H1 (cell line): ENCODE measurements around the gene P4HB. TPM values are rescaled to one million over a fixed set of nuclear protein-coding genes. Genes with fewer than 3 reads are reported as not detected.
A peak's percentile ranks its signal among the peaks of the same experiment; 100 is the strongest.

Source experiments
- CTCF ChIA-PET: fragments of 300-600 bp; sonication (Branson Sonifier 250); formaldehyde crosslinking; loops from one replicate; lab custom pipeline; 2021; ENCODE audit not compliant: partially characterized antibody; lab: Charles Lee
- POLR2A ChIA-PET: fragments of 300-600 bp; sonication (Branson Sonifier 250); formaldehyde crosslinking; loops from one replicate; lab custom pipeline; 2021; ENCODE audit warnings: inconsistent platforms; ENCODE audit not compliant: partially characterized antibody; lab: Charles Lee
- DNase-seq, 2 experiments: peaks; one replicate each; pipeline versions ENCODE4 v3.0.0 to v3.0.0-alpha.2; 2010 to 2022; ENCODE audit warnings: low spot score in 2 of 2, low read depth in 1 of 2, mixed read lengths in 1 of 2
- FAIRE-seq: peaks from 2 replicates; lab custom pipeline; 2011; peaks lifted over from hg19 to GRCh38; lab: Jason Lieb, UNC
- H2AFZ ChIP-seq: 2 replicates; pipeline ENCODE4 v1.8.1; 2012; ENCODE audit warnings: low read length, inconsistent platforms
- H2AK5ac ChIP-seq: 2 replicates; pipeline ENCODE4 v1.6.1; 2013; ENCODE audit warnings: low read depth, low read length
- H2BK120ac ChIP-seq: replicated peaks from 2 replicates; pipeline ENCODE3; 2013; ENCODE audit warnings: low read depth, low read length, inconsistent platforms
- H2BK12ac ChIP-seq: 2 replicates; pipeline ENCODE4 v1.6.1; 2013; ENCODE audit warnings: low read depth, low read length
- H2BK15ac ChIP-seq: 2 replicates; pipeline ENCODE4 v1.6.1; 2013; ENCODE audit warnings: low read length
- H2BK20ac ChIP-seq: 2 replicates; pipeline ENCODE4 v1.6.1; 2013; ENCODE audit warnings: low read length
- H2BK5ac ChIP-seq: 2 replicates; pipeline ENCODE4 v1.6.1; 2013; ENCODE audit warnings: low read depth, low read length
- H3K14ac ChIP-seq: 2 replicates; pipeline ENCODE4 v1.6.1; 2013; ENCODE audit warnings: inconsistent platforms; ENCODE audit not compliant: insufficient read length
- H3K18ac ChIP-seq: 2 replicates; pipeline ENCODE4 v1.6.1; 2013; ENCODE audit warnings: low read length; ENCODE audit errors: extremely low read depth
- H3K23ac ChIP-seq: 2 replicates; pipeline ENCODE4 v1.6.1; 2013; ENCODE audit warnings: inconsistent platforms; ENCODE audit not compliant: insufficient read length
- H3K23me2 ChIP-seq: 2 replicates; pipeline ENCODE4 v1.6.1; 2013; ENCODE audit warnings: low read depth, low read length
- H3K27ac ChIP-seq: 2 replicates; pipeline ENCODE4 v1.6.1; 2011; ENCODE audit warnings: low read depth, low read length, inconsistent platforms
- H3K27me3 ChIP-seq, 4 experiments: replicated peaks in 1 of 4; 1 replicate in 1 of 4; 2 replicates in 3 of 4; pipeline versions ENCODE4 v1.6.1 to v1.8.1; 2011 to 2013; ENCODE audit warnings: low read length in 3 of 4, mild to moderate bottlenecking in 3 of 4, inconsistent platforms in 2 of 4, mixed read lengths in 2 of 4, moderate library complexity in 1 of 4; ENCODE audit not compliant: control insufficient read depth in 3 of 4, insufficient read depth in 3 of 4; ENCODE audit errors: extremely low read depth in 1 of 4
- H3K36me3 ChIP-seq, 4 experiments: 2 replicates each; pipeline versions ENCODE4 v1.6.1 to v1.8.1; 2011 to 2013; ENCODE audit warnings: mild to moderate bottlenecking in 4 of 4, low read length in 3 of 4, moderate library complexity in 2 of 4, control low read depth in 1 of 4, inconsistent platforms in 1 of 4; ENCODE audit not compliant: insufficient read depth in 4 of 4, control insufficient read depth in 2 of 4
- H3K4ac ChIP-seq: replicated peaks from 2 replicates; pipeline ENCODE3; 2013; ENCODE audit warnings: low read length, low read depth, mixed read lengths, inconsistent platforms; ENCODE audit not compliant: insufficient read length
- H3K4me1 ChIP-seq, 4 experiments: replicated peaks in 1 of 4; 1 replicate in 1 of 4; 2 replicates in 3 of 4; pipeline versions ENCODE4 v1.6.1 to v1.8.1; 2011 to 2013; ENCODE audit warnings: low read length in 3 of 4, inconsistent platforms in 2 of 4, mixed read lengths in 1 of 4; ENCODE audit not compliant: insufficient read depth in 4 of 4, control insufficient read depth in 3 of 4
- H3K4me2 ChIP-seq, 2 experiments: 2 replicates each; pipeline versions ENCODE4 v1.6.1 to v1.8.1; 2011 to 2013; ENCODE audit warnings: low read depth in 2 of 2, low read length in 2 of 2, control low read depth in 1 of 2, inconsistent platforms in 1 of 2, mild to moderate bottlenecking in 1 of 2; ENCODE audit not compliant: insufficient read depth in 1 of 2
- H3K4me3 ChIP-seq, 4 experiments: fragments of 200-600, 300-600 bp in 1 of 4; sonication (generic), shearing (Covaris generic), sonication (Bioruptor Twin) in 1 of 4; 2 replicates each; pipeline versions ENCODE4 v1.5.1 to v1.8.1; 2011 to 2016; ENCODE audit warnings: low read length in 4 of 4, low read depth in 3 of 4, control low read depth in 2 of 4, inconsistent platforms in 2 of 4, mild to moderate bottlenecking in 2 of 4, mixed read lengths in 1 of 4, moderate library complexity in 1 of 4; ENCODE audit not compliant: insufficient read depth in 2 of 4; ENCODE audit errors: extremely low read depth in 1 of 4
- H3K56ac ChIP-seq: replicated peaks from 2 replicates; pipeline ENCODE3; 2013; ENCODE audit warnings: low read depth, mild to moderate bottlenecking, mixed read lengths, low read length, inconsistent platforms; ENCODE audit not compliant: insufficient read length
- H3K79me1 ChIP-seq: 2 replicates; pipeline ENCODE4 v1.6.1; 2013; ENCODE audit warnings: low read depth, low read length, control low read depth
- H3K79me2 ChIP-seq, 2 experiments: 2 replicates each; pipeline versions ENCODE4 v1.6.1 to v1.8.1; 2012 to 2013; ENCODE audit warnings: low read length in 2 of 2, mild to moderate bottlenecking in 2 of 2, inconsistent platforms in 1 of 2; ENCODE audit not compliant: insufficient read depth in 2 of 2, control insufficient read depth in 1 of 2
- H3K9ac ChIP-seq, 4 experiments: replicated peaks in 1 of 4; 1 replicate in 1 of 4; 2 replicates in 3 of 4; pipeline versions ENCODE4 v1.6.1 to v1.8.1; 2011 to 2013; ENCODE audit warnings: low read depth in 3 of 4, low read length in 3 of 4, control low read depth in 2 of 4, mild to moderate bottlenecking in 2 of 4, moderate library complexity in 2 of 4, inconsistent platforms in 1 of 4; ENCODE audit errors: extremely low read depth in 1 of 4
- H3K9me3 ChIP-seq, 2 experiments: 2 replicates each; pipeline versions ENCODE4 v1.6.1 to v1.8.1; 2012 to 2013; ENCODE audit warnings: mild to moderate bottlenecking in 2 of 2, moderate library complexity in 2 of 2, control low read depth in 1 of 2, inconsistent platforms in 1 of 2, low read depth in 1 of 2, low read length in 1 of 2, mixed read lengths in 1 of 2; ENCODE audit not compliant: insufficient read depth in 2 of 2
- H4K20me1 ChIP-seq, 2 experiments: replicated peaks in 1 of 2; 2 replicates each; pipeline versions ENCODE3 to v1.8.1; 2011 to 2013; ENCODE audit warnings: inconsistent platforms in 2 of 2, low read length in 2 of 2, mild to moderate bottlenecking in 1 of 2; ENCODE audit not compliant: insufficient read depth in 2 of 2, control insufficient read depth in 1 of 2
- H4K5ac ChIP-seq: 2 replicates; pipeline ENCODE4 v1.6.1; 2013; ENCODE audit warnings: low read length, low read depth, mixed read lengths, inconsistent platforms; ENCODE audit not compliant: insufficient read length
- H4K8ac ChIP-seq: 2 replicates; pipeline ENCODE4 v1.8.0; 2013; ENCODE audit warnings: mild to moderate bottlenecking, moderate library complexity, low read length, inconsistent platforms; ENCODE audit not compliant: insufficient read depth; ENCODE audit errors: extremely low read depth
- H4K91ac ChIP-seq: replicated peaks from 2 replicates; pipeline ENCODE3; 2013; ENCODE audit warnings: low read length, mixed read lengths, inconsistent platforms; ENCODE audit not compliant: insufficient read length
- ATF3 ChIP-seq: IDR thresholded peaks from 2 replicates; pipeline ENCODE4 v1.6.1; 2011; ENCODE audit warnings: low read depth, mild to moderate bottlenecking, low read length; ENCODE audit not compliant: insufficient read depth
- CBX5 ChIP-seq: fragments of 300-800, 300-1000 bp; sonication (generic); IDR thresholded peaks from 2 replicates; pipeline ENCODE4 v1.7.1; 2016; ENCODE audit warnings: antibody characterized with exemption, low read length, low read depth
- CBX8 ChIP-seq: fragments of 300-800, 300-1000 bp; sonication (generic); IDR thresholded peaks from 2 replicates; pipeline ENCODE4 v1.7.1; 2016; ENCODE audit warnings: low read depth, low read length, borderline replicate concordance
- JUND ChIP-seq: IDR thresholded peaks from 2 replicates; pipeline ENCODE4 v1.6.1; 2011; ENCODE audit warnings: mild to moderate bottlenecking, improper control_type of control experiment, low read length
- NANOG ChIP-seq: IDR thresholded peaks from 2 replicates; pipeline ENCODE4 v1.6.1; 2011; ENCODE audit warnings: low read length, low read depth, mild to moderate bottlenecking, inconsistent platforms; ENCODE audit not compliant: insufficient read depth, poor library complexity, severe bottlenecking
- TBP ChIP-seq: IDR thresholded peaks from 2 replicates; pipeline ENCODE4 v1.6.1; 2011; ENCODE audit warnings: low read depth, low read length, improper control_type of control experiment
- WGBS, 2 experiments: shearing (Covaris generic) in 1 of 2; methylation state at CpG; one replicate each; pipeline versions ENCODE4 v1.1.6 to v1.1.7; 2013 to 2015; ENCODE audit warnings: low lambda C conversion rate in 2 of 2, mixed read lengths in 2 of 2, inconsistent platforms in 1 of 2, low coverage in 1 of 2, missing lambda C conversion rate in 1 of 2; ENCODE audit not compliant: insufficient replicate concordance in 2 of 2, insufficient coverage in 1 of 2, insufficient read length in 1 of 2; ENCODE audit errors: extremely low coverage in 1 of 2, missing lambda C conversion rate in 1 of 2; 5-methylcytosine and 5-hydroxymethylcytosine counted together
- polyA plus RNA-seq, 7 experiments: library from polyadenylated mRNA; depleted of rRNA in 3 of 7; stranded (reverse) in 5 of 7; unstranded in 2 of 7; fragments of >200 nt in 5 of 7; fragments of 200-250 nt in 2 of 7; gene quantifications; 1 replicate in 5 of 7; 2 replicates in 1 of 7; 4 replicates in 1 of 7; pipeline versions ENCODE4 v1.2.1 to v1.2.3, GENCODE V29; 2011 to 2013; ENCODE audit warnings: missing spikeins in 2 of 7, mixed read lengths in 2 of 7
- total RNA-seq: library from RNA; stranded (reverse); fragmentation: NEBNext Ultra II Directional; extraction: Animal tissue kit (Norgen Biotek cat#: 25700); gene quantifications from 2 replicates; pipeline ENCODE4 v1.2.1, GENCODE V29; 2021
- TF ChIP-seq, protein P1 (sequence below), 3 experiments: IDR thresholded peaks; 1 replicate in 2 of 3; 2 replicates in 1 of 3; pipeline versions ENCODE4 v1.5.1 to v1.6.1; 2011; ENCODE audit warnings: low read length in 3 of 3, mild to moderate bottlenecking in 3 of 3, inconsistent platforms in 2 of 3, low read depth in 1 of 3, moderate library complexity in 1 of 3; ENCODE audit not compliant: insufficient read depth in 1 of 3; ENCODE audit errors: control extremely low read depth in 1 of 3

Gene P4HB
- total and polyA plus RNA-seq, 2 of the 8 experiments (the other 6 are each of a cell fraction or from before 2014, with no cell fraction given): 41.4 to 379 TPM

DNA sequence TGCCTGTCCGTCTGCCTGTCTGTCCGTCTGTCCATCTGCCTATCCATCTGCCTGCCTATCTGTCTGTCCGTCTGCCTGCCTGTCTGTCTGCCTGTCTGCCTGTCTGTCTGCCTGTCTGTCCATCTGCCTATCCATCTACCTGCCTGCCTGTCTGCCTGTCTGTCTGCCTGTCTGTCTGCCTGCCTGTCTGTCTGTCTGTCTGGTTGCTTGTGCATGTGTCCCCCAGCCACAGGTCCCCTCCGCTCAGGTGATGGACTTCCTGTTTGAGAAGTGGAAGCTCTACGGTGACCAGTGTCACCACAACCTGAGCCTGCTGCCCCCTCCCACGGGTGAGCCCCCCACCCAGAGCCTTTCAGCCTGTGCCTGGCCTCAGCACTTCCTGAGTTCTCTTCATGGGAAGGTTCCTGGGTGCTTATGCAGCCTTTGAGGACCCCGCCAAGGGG is 50.8 kb downstream of the P4HB start:
- TF ChIP-seq, protein P1, sequence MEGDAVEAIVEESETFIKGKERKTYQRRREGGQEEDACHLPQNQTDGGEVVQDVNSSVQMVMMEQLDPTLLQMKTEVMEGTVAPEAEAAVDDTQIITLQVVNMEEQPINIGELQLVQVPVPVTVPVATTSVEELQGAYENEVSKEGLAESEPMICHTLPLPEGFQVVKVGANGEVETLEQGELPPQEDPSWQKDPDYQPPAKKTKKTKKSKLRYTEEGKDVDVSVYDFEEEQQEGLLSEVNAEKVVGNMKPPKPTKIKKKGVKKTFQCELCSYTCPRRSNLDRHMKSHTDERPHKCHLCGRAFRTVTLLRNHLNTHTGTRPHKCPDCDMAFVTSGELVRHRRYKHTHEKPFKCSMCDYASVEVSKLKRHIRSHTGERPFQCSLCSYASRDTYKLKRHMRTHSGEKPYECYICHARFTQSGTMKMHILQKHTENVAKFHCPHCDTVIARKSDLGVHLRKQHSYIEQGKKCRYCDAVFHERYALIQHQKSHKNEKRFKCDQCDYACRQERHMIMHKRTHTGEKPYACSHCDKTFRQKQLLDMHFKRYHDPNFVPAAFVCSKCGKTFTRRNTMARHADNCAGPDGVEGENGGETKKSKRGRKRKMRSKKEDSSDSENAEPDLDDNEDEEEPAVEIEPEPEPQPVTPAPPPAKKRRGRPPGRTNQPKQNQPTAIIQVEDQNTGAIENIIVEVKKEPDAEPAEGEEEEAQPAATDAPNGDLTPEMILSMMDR (IDR thresholded peaks at IDR 0.05; ENCODE audit: control extremely low read depth in 1 of 3, insufficient read depth in 1 of 3, low read depth in 1 of 3, low read length in 3 of 3): no peak
- TF ChIP-seq TBP: no peak
- no peak for TF ChIP-seq NANOG
- TF ChIP-seq CBX5: no peak
- no peak for TF ChIP-seq CBX8
- TF ChIP-seq ATF3: no peak
- no peak for TF ChIP-seq JUND
- no peak overlapping the region for H2BK12ac ChIP-seq
- no peak overlapping the region for H2AFZ ChIP-seq
- no peak overlapping the region for H2BK120ac ChIP-seq
- no peaks in the 10 kb centered on the region for H3K9me3 ChIP-seq
- no peaks in the 10 kb centered on the region; a peak in 2 of 7 replicates for H3K4me1 ChIP-seq
- no peak for DNase-seq
- H3K27ac ChIP-seq: no peak overlapping the region
- no peak overlapping the region for H4K5ac ChIP-seq
- ChIA-PET POLR2A (interaction anchor here (0.7 to 1.3 kb wide), 2 partner anchors 10 to 86 kb away, joined by 3 read pairs; no protein-coding TSS in a partner anchor), CTCF (no interaction called here)
- H3K23me2 ChIP-seq: peaks cover 2% of the 10 kb centered on the region; the same call in 1 of the 2 replicates
- no peak overlapping the region for H4K91ac ChIP-seq
- no peak overlapping the region; the same call in 1 of the 2 replicates for H3K18ac ChIP-seq
- H3K79me2 ChIP-seq: no peaks in the 10 kb centered on the region
- 83% methylated on average over 6 of the region's 7 CpGs; no CpG with 5 or more reads in 1 of the 2 experiments for whole genome bisulfite sequencing, 2 experiments
- no peak overlapping the region for H2BK20ac ChIP-seq
- H2BK15ac ChIP-seq: no peak overlapping the region
- H3K36me3 ChIP-seq: peaks cover 0 to under 1% (median 0%) of the 10 kb centered on the region in 4 experiments; a peak in 1 of 8 replicates
- FAIRE-seq: no peak
- H3K4me2 ChIP-seq: no peak overlapping the region
- H3K23ac ChIP-seq: no peak overlapping the region
- H3K4me3 ChIP-seq: no peak overlapping the region
- H4K20me1 ChIP-seq: peaks cover 0 to 4% of the 10 kb centered on the region in 2 experiments
- peak overlapping the region; percentile 52; the same call in 1 of the 2 replicates for H2BK5ac ChIP-seq
- H2AK5ac ChIP-seq: 0 out of 2 replicates have a peak overlapping the region, but pooled peaks have one; percentile 53
- H3K56ac ChIP-seq: no peak overlapping the region
- H3K9ac ChIP-seq: no peak overlapping the region
- H3K14ac ChIP-seq: no peak overlapping the region
- peak overlapping the region; percentile 51; the same call in 1 of the 2 replicates for H4K8ac ChIP-seq
- H3K79me1 ChIP-seq: no peaks in the 10 kb centered on the region
- H3K4ac ChIP-seq: no peak overlapping the region
- H3K27me3 ChIP-seq: peaks cover 11 to 25% (median 19%) of the 10 kb centered on the region in 4 experiments
